ENCODE measurements around the gene SLC20A1. TPM values are rescaled to one million over a fixed set of nuclear protein-coding genes. Genes with fewer than 3 reads are reported as not detected.
A peak's percentile ranks its signal among the peaks of the same experiment; 100 is the strongest.

Gene SLC20A1
- total and polyA plus RNA-seq, 11 donors, result 5.6 to 51.7 (median 12.0) TPM

- no peak for TF ChIP-seq POLR2A (IDR thresholded peaks at IDR 0.05)
- TF ChIP-seq CTCF (IDR thresholded peaks at IDR 0.05), result no peak
- DNase-seq, result no peak
- H3K27ac ChIP-seq, result peak overlapping the region in 1 of 12 donors; percentile 17
- WGBS, 4 donors, result 40 to 54% (median 47%) methylated on average over 3 of the region's 3 CpGs
- peaks cover 0 to 32% (median 0%) of the 10 kb centered on the region in 12 donors for H3K4me1 ChIP-seq
- ATAC-seq, result peak in 1 of 4 donors; percentile 46
- no peaks in the 10 kb centered on the region for H3K27me3 ChIP-seq
- no peak overlapping the region for H3K4me3 ChIP-seq
- no peaks in the 10 kb centered on the region for H3K36me3 ChIP-seq
- no peaks in the 10 kb centered on the region for H3K9me3 ChIP-seq
- intact Hi-C loops (cut with DNase I), result no loop called here
Observed at GRCh38 chr2:112679484-112679883, 33.7 kb downstream of the SLC20A1 start.

- intact Hi-C loops (cut with DNase I), result no loop called here
- no peak for DNase-seq
- Histone ChIP-seq H3K36me3 (no peaks in the 10 kb centered on the region), H3K4me1 (peaks cover 0 to 28% (median 0%) of the 10 kb centered on the region in 12 donors), H3K27me3 (no peaks in the 10 kb centered on the region), H3K9me3 (no peaks in the 10 kb centered on the region), H3K4me3 (no peak overlapping the region), H3K27ac (no peak overlapping the region)
- TF ChIP-seq POLR2A (IDR thresholded peaks at IDR 0.05), result no peak
- no peak for TF ChIP-seq CTCF (IDR thresholded peaks at IDR 0.05)
- WGBS, 4 donors, result 90 to 93% (median 90%) methylated on average over 5 of the region's 5 CpGs
- no peak for ATAC-seq
Observed at GRCh38 chr2:112680666-112681101, 34.9 kb downstream of the SLC20A1 start.

GRCh38 chr2:112682101-112682500 is 36.4 kb downstream of the SLC20A1 start:
- Histone ChIP-seq H3K27me3 (no peaks in the 10 kb centered on the region), H3K9me3 (no peaks in the 10 kb centered on the region), H3K27ac (no peak overlapping the region), H3K36me3 (no peaks in the 10 kb centered on the region), H3K4me1 (peaks cover 0 to 35% (median 0%) of the 10 kb centered on the region in 12 donors), H3K4me3 (no peak overlapping the region)
- 76 to 88% (median 81%) methylated on average over 7 of the region's 7 CpGs for WGBS, 4 donors
- intact Hi-C loops (cut with DNase I), result no loop called here
- DNase-seq (no peak), ATAC-seq (no peak)
- TF ChIP-seq POLR2A (IDR thresholded peaks at IDR 0.05) (no peak), CTCF (IDR thresholded peaks at IDR 0.05) (no peak)

GRCh38 chr2:112683550-112684414 is 38.0 kb downstream of the SLC20A1 start:
- WGBS, 4 donors, result 61 to 70% (median 65%) methylated on average over 12 of the region's 12 CpGs
- peaks cover 0 to 35% (median 0%) of the 10 kb centered on the region in 12 donors for H3K4me1 ChIP-seq
- no peaks in the 10 kb centered on the region for H3K27me3 ChIP-seq
- peak in 1 of 4 donors; percentile 30 for ATAC-seq
- no peaks in the 10 kb centered on the region for H3K9me3 ChIP-seq
- H3K36me3 ChIP-seq, result no peaks in the 10 kb centered on the region
- no peak overlapping the region for H3K27ac ChIP-seq
- intact Hi-C loops (cut with DNase I), result no loop called here
- H3K4me3 ChIP-seq, result no peak overlapping the region
- no peak for DNase-seq
- TF ChIP-seq CTCF (IDR thresholded peaks at IDR 0.05), result no peak
- no peak for TF ChIP-seq POLR2A (IDR thresholded peaks at IDR 0.05)

Measured in heart left ventricle (tissue), 16 donors.